Heart left ventricle (tissue), 13 donors: ENCODE data around the gene FAF1.

Source experiments
- CTCF ChIP-seq, 12 donors: fragments of 200-600 bp; sonication (generic) in 4 of 12; IDR thresholded peaks; one replicate each; pipeline versions ENCODE4 v1.5.0 to v1.8.0; 2018 to 2022; ENCODE audit warnings: antibody characterized with exemption in 12 of 12, mild to moderate bottlenecking in 5 of 12
- POLR2A ChIP-seq, 2 donors: fragments of 450-650 bp; IDR thresholded peaks; one replicate each; pipeline ENCODE4 v1.6.1; 2017; ENCODE audit warnings: antibody characterized with exemption in 2 of 2, mild to moderate bottlenecking in 2 of 2, moderate library complexity in 2 of 2
- donor health status: ischemic (EF 13 %, LVEDD 7.1; RV severe dilation, severe dysfunction).
- donor health status: DM: no; HTN: yes; CAD: no.
- donor health status: DM: no; HTN: no; CAD: no.
- donor health status: ischemic (EF 25% LVEDD 6.9; RV normal size, moderate dysfunction).
- donor health status: ischemic (EF 25% LVEDD 5.7; RV mildly dilated, moderate dysfunction).
- donor health status: ischemic (EF 35%, LVEDD 5.7; RV mildly dilated, moderate dysfunction).
- donor health status: nonischemic (EF 11% LVEDD 7.7; RV severe dilation, severe dysfunction).
- donor health status: DM: yes; HTN: yes; CAD: no.
- donor health status: PGD.
- donor health status: ischemic (EF 29% LVEDD 5.4; RV normal size, mild dysfunction).
- donor health status: nonischemic (EF 23%, LVEDD 6.1; RV moderate dilation, normal function).

DNA sequence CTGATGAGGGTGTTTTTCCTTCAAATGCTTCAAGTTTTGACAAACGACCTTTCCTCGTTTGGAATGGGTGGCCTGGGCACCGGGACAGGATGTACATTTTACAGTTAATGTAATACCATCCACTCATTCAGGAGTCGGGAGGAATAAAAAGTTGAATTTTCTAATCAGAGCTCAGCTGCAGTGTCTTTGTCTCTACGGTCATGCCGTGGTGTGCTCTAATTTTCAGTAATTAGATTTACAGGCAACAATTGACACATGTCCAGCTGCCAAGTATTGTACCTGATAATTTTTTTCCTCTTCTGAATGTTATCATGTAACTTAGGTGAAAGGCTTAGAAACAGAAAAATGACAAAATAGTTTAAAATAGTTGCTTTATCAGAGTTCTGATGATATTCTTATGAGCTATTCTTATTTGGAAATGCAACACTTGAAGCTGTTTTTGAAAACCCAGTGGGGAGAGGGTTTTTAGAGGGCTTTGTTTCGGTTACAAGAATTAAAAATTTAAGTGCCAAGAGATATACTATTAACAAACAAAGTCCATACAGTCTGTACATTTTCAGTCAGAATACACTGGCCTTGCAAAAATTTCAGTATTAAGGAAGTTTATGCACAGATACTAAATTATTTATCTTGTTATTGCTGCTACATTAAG, 11.0 kb upstream of the FAF1 start:
- TF ChIP-seq CTCF (IDR thresholded peaks at IDR 0.05) (no peak), POLR2A (IDR thresholded peaks at IDR 0.05) (no peak)
